K562 (cell line): ENCODE results near the gene TMEM30A. TPM values are rescaled to one million over a fixed set of nuclear protein-coding genes. Genes with fewer than 3 reads are reported as not detected.

Source experiments
- ATAC-seq: fragments of 200-7000 bp; cut with Tn5 transposase; 3 replicates; pipeline ENCODE4 v1.9.1; 2020; ENCODE audit warnings: moderate library complexity
- BruUV-seq: library from RNA; stranded (reverse); fragments of 400-500 nt; replicated peaks from 2 replicates; lab custom pipeline; 2021; lab: Mats Ljungman, UMichigan
- CTCF ChIA-PET: fragments of 300-600 bp; formaldehyde crosslinking; extraction: SDS; loops from one replicate; lab custom pipeline; 2021; ENCODE audit warnings: low intra/inter-chr PET ratio; lab: Yijun Ruan, JAX
- POLR2A ChIA-PET: fragments of 300-600, 350-650 bp; sonication (Branson Sonifier 250); formaldehyde crosslinking; extraction: SDS; loops from one replicate; lab custom pipeline; 2021; ENCODE audit warnings: antibody characterized with exemption, inconsistent platforms; lab: Yijun Ruan, JAX
- DNase-seq, 4 experiments: peaks; one replicate each; pipeline versions ENCODE4 v3.0.0 to v3.0.0-alpha.2; 2011 to 2018; ENCODE audit warnings: low spot score in 3 of 4, mixed read lengths in 3 of 4; ENCODE audit errors: extremely low read depth in 1 of 4
- FAIRE-seq: peaks from 2 replicates; lab custom pipeline; 2011; peaks lifted over from hg19 to GRCh38; lab: Jason Lieb, UNC
- H2AFZ ChIP-seq: 2 replicates; pipeline ENCODE4 v1.6.0; 2011; ENCODE audit warnings: low read depth, low read length, control low read depth, inconsistent platforms
- H3K27ac ChIP-seq: fragments of 200-600 bp; 3 replicates; pipeline ENCODE4 v1.8.0; 2011; ENCODE audit warnings: low read depth, mild to moderate bottlenecking, control low read depth, inconsistent platforms, low read length, moderate library complexity, mixed read lengths; ENCODE audit errors: extremely low read depth
- H3K27me3 ChIP-seq, 2 experiments: fragments of 300-600 bp in 1 of 2; 2 replicates in 1 of 2; 3 replicates in 1 of 2; pipeline versions ENCODE4 v1.6.0 to v1.8.0; 2011; ENCODE audit warnings: inconsistent platforms in 2 of 2, low read length in 2 of 2, mild to moderate bottlenecking in 1 of 2, mixed read lengths in 1 of 2, moderate library complexity in 1 of 2; ENCODE audit not compliant: control insufficient read depth in 2 of 2, insufficient read depth in 2 of 2
- H3K36me3 ChIP-seq: fragments of 300-600 bp; 3 replicates; pipeline ENCODE4 v1.8.0; 2011; ENCODE audit warnings: mild to moderate bottlenecking, low read length, inconsistent platforms; ENCODE audit not compliant: control insufficient read depth, insufficient read depth
- H3K4me1 ChIP-seq, 2 experiments: fragments of 200-600 bp in 1 of 2; replicated peaks in 1 of 2; 2 replicates in 1 of 2; 3 replicates in 1 of 2; pipeline versions ENCODE4 v1.5.1 to v1.8.0; 2011; ENCODE audit warnings: inconsistent platforms in 2 of 2, low read length in 2 of 2, mild to moderate bottlenecking in 1 of 2, mixed read lengths in 1 of 2, moderate library complexity in 1 of 2; ENCODE audit not compliant: control insufficient read depth in 2 of 2, insufficient read depth in 2 of 2
- H3K4me2 ChIP-seq: 2 replicates; pipeline ENCODE4 v1.6.1; 2011; ENCODE audit warnings: low read length, control low read depth, inconsistent platforms, mixed read lengths; ENCODE audit not compliant: insufficient read depth
- H3K4me3 ChIP-seq: fragments of 200-600 bp; sonication (generic), shearing (Covaris generic); 2 replicates; pipeline ENCODE4 v1.5.1; 2016; ENCODE audit warnings: control low read depth, inconsistent platforms
- H3K79me2 ChIP-seq: fragments of 200-600 bp; 3 replicates; pipeline ENCODE4 v1.8.0; 2011; ENCODE audit warnings: low read length, inconsistent platforms; ENCODE audit not compliant: control insufficient read depth, insufficient read depth
- H3K9ac ChIP-seq, 2 experiments: 2 replicates each; pipeline versions ENCODE4 v1.6.0 to v1.6.1; 2011; ENCODE audit warnings: low read depth in 2 of 2, low read length in 2 of 2, control low read depth in 1 of 2, inconsistent platforms in 1 of 2, mild to moderate bottlenecking in 1 of 2, mixed read lengths in 1 of 2; ENCODE audit not compliant: insufficient read depth in 1 of 2
- H3K9me1 ChIP-seq: one replicate; pipeline ENCODE4 v1.6.0; 2011; ENCODE audit warnings: inconsistent platforms, mild to moderate bottlenecking, low read length, moderate library complexity; ENCODE audit not compliant: control insufficient read depth, insufficient read depth
- H3K9me3 ChIP-seq: replicated peaks from 2 replicates; pipeline ENCODE4 v1.5.1; 2011; ENCODE audit warnings: low read depth, low read length, inconsistent platforms; ENCODE audit not compliant: control insufficient read depth, insufficient read depth
- H4K20me1 ChIP-seq: replicated peaks from 2 replicates; pipeline ENCODE4 v1.6.1; 2011; ENCODE audit warnings: low read length, inconsistent platforms, mixed read lengths; ENCODE audit not compliant: control insufficient read depth, insufficient read depth
- ARID3A ChIP-seq: IDR thresholded peaks from 2 replicates; pipeline ENCODE4 v1.6.1; 2012; ENCODE audit warnings: low read depth, low read length, improper control_type of control experiment, borderline replicate concordance
- CTCF ChIP-seq, 3 experiments: IDR thresholded peaks in 2 of 3; conservative IDR thresholded peaks in 1 of 3; 2 replicates each; pipeline ENCODE4 v1.5.1; 2011 to 2012; ENCODE audit warnings: low read length in 3 of 3, mild to moderate bottlenecking in 3 of 3, control low read depth in 2 of 3, improper control_type of control experiment in 1 of 3, inconsistent platforms in 1 of 3, low read depth in 1 of 3, mixed read lengths in 1 of 3, moderate library complexity in 1 of 3; ENCODE audit not compliant: insufficient read depth in 2 of 3
- ETV1 ChIP-seq: fragments of 450-650 bp; conservative IDR thresholded peaks from 2 replicates; pipeline ENCODE4 v1.6.1; 2016; ENCODE audit warnings: missing genetic modification characterization, control low read depth, low read depth, missing compliant biosample characterization
- FOSL1 ChIP-seq: fragments of 200-800 bp; sonication (Bioruptor generic); conservative IDR thresholded peaks from 2 replicates; pipeline ENCODE4 v1.6.1; 2016; ENCODE audit warnings: missing genetic modification characterization, missing compliant biosample characterization
- HNRNPLL ChIP-seq: fragments of 200-400 bp; formaldehyde crosslinking; IDR thresholded peaks from 2 replicates; pipeline ENCODE4 v1.6.1; 2017; ENCODE audit warnings: low read length, low read depth, mild to moderate bottlenecking; ENCODE audit not compliant: poor library complexity, severe bottlenecking
- KLF16 ChIP-seq: IDR thresholded peaks from 2 replicates; pipeline ENCODE4 v1.6.1; 2016; ENCODE audit warnings: antibody characterized with exemption
- POLR2H ChIP-seq: IDR thresholded peaks from 2 replicates; pipeline ENCODE4 v1.6.1; 2016; ENCODE audit warnings: missing genetic modification characterization, low read depth, mild to moderate bottlenecking, control low read depth, missing compliant biosample characterization, moderate library complexity
- ZNF263 ChIP-seq: sonication (generic); formaldehyde crosslinking; IDR thresholded peaks from 2 replicates; pipeline ENCODE4 v1.8.0; 2022; ENCODE audit warnings: mild to moderate bottlenecking, missing genetic modification reagents, borderline replicate concordance
- ZNF696 ChIP-seq: fragments of 250-450 bp; sonication (Bioruptor Pico); conservative IDR thresholded peaks from 2 replicates; pipeline ENCODE4 v1.4.0; 2020; ENCODE audit warnings: mild to moderate bottlenecking, moderate library complexity
- WGBS: fragments of 100-300 bp; shearing (Covaris generic); methylation state at CpG from one replicate; pipeline ENCODE4 v1.1.6; 2016; ENCODE audit warnings: low coverage, mixed read lengths; ENCODE audit not compliant: insufficient coverage; ENCODE audit errors: missing lambda C conversion rate; 5-methylcytosine and 5-hydroxymethylcytosine counted together
- in situ Hi-C: fragments of 300-500 bp; cut with MboI; formaldehyde crosslinking; loops from 4 replicates; pipeline ENCODE4 v1.15.0; 2018; ENCODE audit warnings: inconsistent platforms, mixed read lengths
- intact Hi-C: fragments of 100-400 bp; cut with micrococcal nuclease; formaldehyde crosslinking; loops from 2 replicates; pipeline ENCODE4 v1.14.2; 2022
- polyA plus RNA-seq, 8 experiments: library from polyadenylated mRNA; depleted of rRNA in 4 of 8; stranded (reverse) in 5 of 8; unstranded in 3 of 8; fragments of >200 nt; fragmentation: Nextera tagmentation in 2 of 8; fragmentation: Illumina TruSeq in 1 of 8; extraction: Ambion mirVana in 2 of 8; extraction: Trizol in 1 of 8; gene quantifications; 2 replicates each; pipeline versions ENCODE4 v1.2.1 to v1.2.3, GENCODE V29; 2011 to 2014; ENCODE audit warnings: inconsistent platforms in 1 of 8, missing spikeins in 1 of 8
- total RNA-seq, 7 experiments: library from RNA; depleted of rRNA in 6 of 7; stranded (reverse); fragments of >200 nt in 6 of 7; fragmentation: Illumina TruSeq in 2 of 7; extraction: Trizol in 2 of 7; gene quantifications; 2 replicates each; pipeline versions ENCODE4 v1.2.1 to v1.2.3, GENCODE V29; 2011 to 2021; ENCODE audit warnings: low replicate concordance in 1 of 7

Gene TMEM30A
- total and polyA plus RNA-seq, 9 of the 15 experiments (the other 6 are each of a cell fraction or from before 2014, with no cell fraction given), result 6.5 to 31.2 (median 16.3) TPM

- Histone ChIP-seq H3K4me2 (no peak overlapping the region), H3K79me2 (peaks cover 52% of the 10 kb centered on the region), H3K36me3 (peaks cover 21% of the 10 kb centered on the region), H4K20me1 (0 out of 2 replicates have a peak, but pooled peaks cover 3% of the 10 kb centered on the region), H3K4me1 (no peaks in the 10 kb centered on the region), H2AFZ (no peak overlapping the region), H3K27ac (no peak overlapping the region), H3K4me3 (no peak overlapping the region), H3K9me3 (no peaks in the 10 kb centered on the region), H3K9ac (no peak overlapping the region), H3K27me3 (no peaks in the 10 kb centered on the region), H3K9me1 (no peaks in the 10 kb centered on the region)
- in situ Hi-C loops (loop anchor here (10.0 kb wide), 1 partner anchor 257 kb away; no protein-coding TSS in a partner anchor), intact Hi-C loops (no loop called here)
- no peak for DNase-seq
- FAIRE-seq, result no peak
- no TSS peak for BruUV-seq
- WGBS, result 48% methylated on average over 4 of the region's 4 CpGs
- no peak for ATAC-seq
- TF ChIP-seq POLR2H (tag) (0 out of 2 replicates have a peak, but pooled peaks have one; percentile 27), ZNF696 (no peak), ETV1 (tag) (peak; percentile 77)
- CTCF ChIA-PET, result interaction anchor here (1.1 to 3.4 kb wide), 3 partner anchors 21 to 259 kb away, joined by 3 to 25 read pairs (median 5); no protein-coding TSS in a partner anchor
- POLR2A ChIA-PET, result interaction anchor here (1.0 to 1.1 kb wide), 2 partner anchors 12 kb away, joined by 3 read pairs; no protein-coding TSS in a partner anchor
These were observed 17.1 kb downstream of the TMEM30A start for GRCh38 chr6:75267461-75267860.

GRCh38 chr6:75266716-75267291 is 17.8 kb downstream of the TMEM30A start:
- peaks cover 23% of the 10 kb centered on the region for H3K36me3 ChIP-seq
- 43% methylated on average over 2 of the region's 2 CpGs for WGBS
- TF ChIP-seq KLF16 (0 out of 2 replicates have a peak, but pooled peaks have one; percentile 23), FOSL1 (tag) (no peak), ARID3A (0 out of 2 replicates have a peak, but pooled peaks have one; percentile 27), HNRNPLL (no peak), ZNF263 (no peak), CTCF (IDR thresholded peaks at IDR 0.05 in 2 of 3, conservative IDR thresholded peaks at IDR 0.05 in 1 of 3; ENCODE audit: insufficient read depth in 2 of 3, low read depth in 1 of 3, low read length in 3 of 3) (peak; percentile 48 to 76 (median 52); a peak in 5 of 6 replicates)

More at GRCh38 chr6:75266716-75267291, 17.8 kb downstream of the TMEM30A start:
- H3K27me3 ChIP-seq, result no peaks in the 10 kb centered on the region
- ChIA-PET POLR2A (interaction anchor here (0.6 to 0.8 kb wide), 3 partner anchors 9 to 39 kb away, joined by 3 read pairs; partner anchors contain the start of gene COX7A2), CTCF (interaction anchor here (0.9 to 3.4 kb wide), 3 partner anchors 20 to 260 kb away, joined by 3 to 25 read pairs (median 4); no protein-coding TSS in a partner anchor)
- no peaks in the 10 kb centered on the region for H3K9me3 ChIP-seq
- no TSS peak for BruUV-seq
- peak in 3 of 4 experiments; percentile 25 to 48 (median 40) for DNase-seq
- H2AFZ ChIP-seq, result no peak overlapping the region
- H3K4me3 ChIP-seq, result no peak overlapping the region
- 0 out of 2 replicates have a peak, but pooled peaks cover 3% of the 10 kb centered on the region for H4K20me1 ChIP-seq
- H3K79me2 ChIP-seq, result peaks cover 50% of the 10 kb centered on the region
- in situ Hi-C loops, result loop anchor here (10.0 kb wide), 1 partner anchor 258 kb away; no protein-coding TSS in a partner anchor
- no peaks in the 10 kb centered on the region for H3K4me1 ChIP-seq
- intact Hi-C loops, result loop anchor here (1.0 kb wide), 2 partner anchors 30 to 259 kb away; no protein-coding TSS in a partner anchor
- no peak overlapping the region for H3K27ac ChIP-seq
- peak; percentile 86 for ATAC-seq
- no peak overlapping the region for H3K9ac ChIP-seq
- FAIRE-seq, result no peak
- H3K9me1 ChIP-seq, result no peaks in the 10 kb centered on the region
- H3K4me2 ChIP-seq, result no peak overlapping the region
